ENCODE data around the gene NRSN1.

Gene NRSN1

DNA sequence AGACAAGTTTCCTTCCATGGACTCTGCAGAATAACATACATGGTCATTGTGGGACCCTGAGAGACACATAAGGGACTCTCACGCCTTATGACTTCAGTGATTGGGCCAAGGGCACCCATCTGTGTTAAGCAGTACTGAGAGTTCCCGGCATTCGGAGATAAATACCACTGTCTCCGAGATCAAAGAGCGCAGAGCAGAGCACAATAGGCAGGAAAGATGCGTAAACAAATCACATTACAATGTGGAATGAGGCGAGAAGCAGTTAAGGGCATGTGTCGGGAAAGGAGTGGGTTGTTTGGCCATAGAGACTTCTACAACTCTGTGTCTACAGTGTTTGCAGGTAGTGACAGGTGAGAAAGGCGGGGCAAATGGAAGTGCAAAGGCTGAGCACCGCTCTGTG is 57.6 kb downstream of the NRSN1 start:
- Histone ChIP-seq H3K9me2 (replicated peaks; ENCODE audit: control insufficient read depth, low read length) (no peaks in the 10 kb centered on the region), H3K4me1 (ENCODE audit: control insufficient read depth, low read length) (no peaks in the 10 kb centered on the region), H3K9me3 (ENCODE audit: control insufficient read depth, insufficient read depth, low read length) (no peaks in the 10 kb centered on the region), H3K79me2 (ENCODE audit: control insufficient read depth, low read length) (no peaks in the 10 kb centered on the region), H3K4me3 (ENCODE audit: low read length) (no peak overlapping the region), H4K20me1 (ENCODE audit: control insufficient read depth, insufficient read depth, low read depth, low read length) (no peaks in the 10 kb centered on the region), H3K27me3 (ENCODE audit: control insufficient read depth, low read length) (no peaks in the 10 kb centered on the region), H3K27ac (ENCODE audit: low read depth, low read length) (no peak overlapping the region), H3K36me3 (ENCODE audit: control insufficient read depth, low read length) (no peaks in the 10 kb centered on the region), H3K4me2 (ENCODE audit: low read length) (no peak overlapping the region), H3F3A (ENCODE audit: control insufficient read depth, insufficient read depth) (no peaks in the 10 kb centered on the region)
- TF ChIP-seq, protein P1, sequence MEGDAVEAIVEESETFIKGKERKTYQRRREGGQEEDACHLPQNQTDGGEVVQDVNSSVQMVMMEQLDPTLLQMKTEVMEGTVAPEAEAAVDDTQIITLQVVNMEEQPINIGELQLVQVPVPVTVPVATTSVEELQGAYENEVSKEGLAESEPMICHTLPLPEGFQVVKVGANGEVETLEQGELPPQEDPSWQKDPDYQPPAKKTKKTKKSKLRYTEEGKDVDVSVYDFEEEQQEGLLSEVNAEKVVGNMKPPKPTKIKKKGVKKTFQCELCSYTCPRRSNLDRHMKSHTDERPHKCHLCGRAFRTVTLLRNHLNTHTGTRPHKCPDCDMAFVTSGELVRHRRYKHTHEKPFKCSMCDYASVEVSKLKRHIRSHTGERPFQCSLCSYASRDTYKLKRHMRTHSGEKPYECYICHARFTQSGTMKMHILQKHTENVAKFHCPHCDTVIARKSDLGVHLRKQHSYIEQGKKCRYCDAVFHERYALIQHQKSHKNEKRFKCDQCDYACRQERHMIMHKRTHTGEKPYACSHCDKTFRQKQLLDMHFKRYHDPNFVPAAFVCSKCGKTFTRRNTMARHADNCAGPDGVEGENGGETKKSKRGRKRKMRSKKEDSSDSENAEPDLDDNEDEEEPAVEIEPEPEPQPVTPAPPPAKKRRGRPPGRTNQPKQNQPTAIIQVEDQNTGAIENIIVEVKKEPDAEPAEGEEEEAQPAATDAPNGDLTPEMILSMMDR (IDR thresholded peaks at IDR 0.05; ENCODE audit: low read depth, low read length, poor library complexity, severe bottlenecking), result no peak
- TF ChIP-seq EZH2phosphoT487 (IDR thresholded peaks at IDR 0.05; ENCODE audit: borderline replicate concordance, low read length), result no peak

DNA sequence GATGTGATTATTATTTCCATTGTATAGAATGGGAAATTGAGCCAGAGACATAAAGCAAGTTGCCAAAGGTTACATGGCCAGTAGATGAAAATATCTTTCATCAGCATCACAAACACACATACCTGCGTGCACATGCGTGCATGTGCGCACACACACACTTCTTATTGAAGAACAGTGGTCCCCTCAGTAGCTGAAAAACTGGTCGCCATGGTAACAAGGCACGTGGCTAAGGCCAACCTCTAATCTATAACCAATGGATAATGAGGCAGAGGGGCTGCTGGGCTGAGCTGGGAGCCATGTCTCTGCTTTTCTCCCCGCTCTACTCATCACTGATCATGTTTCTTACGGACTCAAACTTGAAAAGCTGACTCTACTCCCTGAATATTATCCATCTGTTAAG is 60.3 kb downstream of the NRSN1 start:
- H3K79me2 ChIP-seq (ENCODE audit: control insufficient read depth, low read length), result no peaks in the 10 kb centered on the region
- no peak overlapping the region for H3K4me2 ChIP-seq (ENCODE audit: low read length)
- H3K27me3 ChIP-seq (ENCODE audit: control insufficient read depth, low read length), result no peaks in the 10 kb centered on the region
- no peaks in the 10 kb centered on the region for H3K4me1 ChIP-seq (ENCODE audit: control insufficient read depth, low read length)
- no peaks in the 10 kb centered on the region for H3K9me3 ChIP-seq (ENCODE audit: control insufficient read depth, insufficient read depth, low read length)
- no peak overlapping the region for H3K27ac ChIP-seq (ENCODE audit: low read depth, low read length)
- H3K4me3 ChIP-seq (ENCODE audit: low read length), result no peak overlapping the region
- no peaks in the 10 kb centered on the region for H3F3A ChIP-seq (ENCODE audit: control insufficient read depth, insufficient read depth)
- no peak for TF ChIP-seq EZH2phosphoT487 (IDR thresholded peaks at IDR 0.05; ENCODE audit: borderline replicate concordance, low read length)
- TF ChIP-seq, protein P1 (IDR thresholded peaks at IDR 0.05; ENCODE audit: low read depth, low read length, poor library complexity, severe bottlenecking), result no peak
- no peaks in the 10 kb centered on the region for H3K36me3 ChIP-seq (ENCODE audit: control insufficient read depth, low read length)
- no peaks in the 10 kb centered on the region for H4K20me1 ChIP-seq (ENCODE audit: control insufficient read depth, insufficient read depth, low read depth, low read length)
- no peaks in the 10 kb centered on the region for H3K9me2 ChIP-seq (replicated peaks; ENCODE audit: control insufficient read depth, low read length)

DNA sequence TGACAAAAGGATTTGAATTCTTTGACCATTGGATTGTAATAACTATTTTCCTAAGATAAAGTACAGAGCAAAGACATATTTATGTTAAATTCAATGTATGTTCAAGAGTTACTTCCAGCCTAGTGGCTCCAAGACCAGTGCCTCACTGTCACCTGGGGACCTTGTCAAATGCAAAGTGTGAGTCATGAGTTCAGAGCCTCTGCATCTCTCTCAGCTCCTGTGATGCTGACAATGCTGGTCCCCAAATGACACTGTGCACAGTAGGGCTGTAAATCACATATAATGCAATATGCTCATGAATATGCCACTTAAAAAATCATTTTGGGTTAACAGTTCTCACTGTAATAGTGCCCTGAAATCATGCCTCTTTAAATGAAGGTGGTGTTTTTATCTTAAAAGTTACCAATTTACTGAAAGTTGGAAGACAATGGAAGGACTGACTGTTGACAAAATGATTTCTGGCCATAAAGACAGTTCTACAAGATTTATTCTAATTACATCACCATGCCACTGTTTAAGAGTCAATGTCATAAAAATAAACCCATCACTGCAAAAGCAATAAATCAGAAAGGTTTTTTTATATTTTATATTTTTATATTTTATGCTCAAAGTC is 62.1 kb downstream of the NRSN1 start:
- no peaks in the 10 kb centered on the region for H3F3A ChIP-seq (ENCODE audit: control insufficient read depth, insufficient read depth)
- H3K79me2 ChIP-seq (ENCODE audit: control insufficient read depth, low read length), result no peaks in the 10 kb centered on the region
- H3K9me3 ChIP-seq (ENCODE audit: control insufficient read depth, insufficient read depth, low read length), result no peaks in the 10 kb centered on the region
- no peaks in the 10 kb centered on the region for H3K9me2 ChIP-seq (replicated peaks; ENCODE audit: control insufficient read depth, low read length)
- no peak for TF ChIP-seq EZH2phosphoT487 (IDR thresholded peaks at IDR 0.05; ENCODE audit: borderline replicate concordance, low read length)
- TF ChIP-seq, protein P1 (IDR thresholded peaks at IDR 0.05; ENCODE audit: low read depth, low read length, poor library complexity, severe bottlenecking), result no peak
- H3K4me2 ChIP-seq (ENCODE audit: low read length), result no peak overlapping the region
- no peaks in the 10 kb centered on the region for H3K27me3 ChIP-seq (ENCODE audit: control insufficient read depth, low read length)
- no peaks in the 10 kb centered on the region for H4K20me1 ChIP-seq (ENCODE audit: control insufficient read depth, insufficient read depth, low read depth, low read length)
- H3K27ac ChIP-seq (ENCODE audit: low read depth, low read length), result no peak overlapping the region
- H3K4me1 ChIP-seq (ENCODE audit: control insufficient read depth, low read length), result no peaks in the 10 kb centered on the region
- H3K4me3 ChIP-seq (ENCODE audit: low read length), result no peak overlapping the region
- H3K36me3 ChIP-seq (ENCODE audit: control insufficient read depth, low read length), result no peaks in the 10 kb centered on the region
